ENCODE measurements around the gene NPB.

GRCh38 chr17:81931557-81932332, 29.7 kb downstream of the NPB start:
- TF ChIP-seq EZH2 (IDR thresholded peaks at IDR 0.05; ENCODE audit: borderline replicate concordance, insufficient read depth, low read length, poor library complexity, severe bottlenecking) (no peak), CTCF (IDR thresholded peaks at IDR 0.05; ENCODE audit: poor library complexity, severe bottlenecking) (no peak), POLR2AphosphoS5 (IDR thresholded peaks at IDR 0.05) (no peak), EP300 (conservative IDR thresholded peaks at IDR 0.05; ENCODE audit: poor library complexity, severe bottlenecking) (no peak), SMC3 (conservative IDR thresholded peaks at IDR 0.05; ENCODE audit: poor library complexity) (no peak), RAD21 (conservative IDR thresholded peaks at IDR 0.05) (no peak), MXI1 (conservative IDR thresholded peaks at IDR 0.05; ENCODE audit: poor library complexity, severe bottlenecking) (no peak)
